GM18508 (cell line): ENCODE results near the gene IL23A.

Experiments
- ATAC-seq: cut with Tn5 transposase; IDR thresholded peaks from one replicate; pipeline ENCODE4 v1.9.1; 2021; ENCODE audit warnings: moderate number of reproducible peaks; ENCODE audit not compliant: insufficient read depth, unreplicated experiment

The IL23A gene

GRCh38 chr12:56358836-56359532 lies 20.3 kb downstream of the IL23A start:
- ATAC-seq, result no peak

GRCh38 chr12:56359851-56360767 lies 21.4 kb downstream of the IL23A start, which contains the start of gene STAT2:
Gene STAT2, minus strand, starts transcription at chr12:56360107. Its CDS starts 3,536 bp downstream, at chr12:56356571.
- peak; percentile 86 for ATAC-seq

- no peak for ATAC-seq
Observed at GRCh38 chr12:56361487-56362129, 22.9 kb downstream of the IL23A start.

GRCh38 chr12:56362130-56363059 lies 23.7 kb downstream of the IL23A start, which contains the start of gene APOF:
Gene APOF, minus strand, starts transcription at chr12:56362857. Its CDS starts 112 bp downstream, at chr12:56362745.
- ATAC-seq, result no peak

GRCh38 chr12:56366948-56367347 lies 28.3 kb downstream of the IL23A start:
- ATAC-seq, result no peak

GRCh38 chr12:56373515-56373914 lies 34.8 kb downstream of the IL23A start:
- no peak for ATAC-seq

- ATAC-seq, result no peak
Observed at GRCh38 chr12:56374726-56375597, 36.3 kb downstream of the IL23A start.

GRCh38 chr12:56375598-56376434 lies 37.1 kb downstream of the IL23A start:
- peak; percentile 43 for ATAC-seq

GRCh38 chr12:56377310-56377988 lies 38.8 kb downstream of the IL23A start:
- no peak for ATAC-seq

GRCh38 chr12:56377989-56378316 lies 39.3 kb downstream of the IL23A start:
- no peak for ATAC-seq

GRCh38 chr12:56382611-56383010 lies 43.9 kb downstream of the IL23A start:
- no peak for ATAC-seq

- ATAC-seq, result no peak
Observed at GRCh38 chr12:56385873-56386272, 47.2 kb downstream of the IL23A start.

- ATAC-seq, result no peak
Observed at GRCh38 chr12:56387152-56387736, 48.6 kb downstream of the IL23A start.

GRCh38 chr12:56389412-56389811 lies 50.7 kb downstream of the IL23A start:
- no peak for ATAC-seq
